ENCODE results near the gene SLC25A47. TPM values are rescaled to one million over a fixed set of nuclear protein-coding genes. Genes with fewer than 3 reads are reported as not detected.
A peak's percentile ranks its signal among the peaks of the same experiment; 100 is the strongest.

Gene SLC25A47
- total and polyA plus RNA-seq, 4 donors = 23.7 to 469 (median 291) TPM

DNA sequence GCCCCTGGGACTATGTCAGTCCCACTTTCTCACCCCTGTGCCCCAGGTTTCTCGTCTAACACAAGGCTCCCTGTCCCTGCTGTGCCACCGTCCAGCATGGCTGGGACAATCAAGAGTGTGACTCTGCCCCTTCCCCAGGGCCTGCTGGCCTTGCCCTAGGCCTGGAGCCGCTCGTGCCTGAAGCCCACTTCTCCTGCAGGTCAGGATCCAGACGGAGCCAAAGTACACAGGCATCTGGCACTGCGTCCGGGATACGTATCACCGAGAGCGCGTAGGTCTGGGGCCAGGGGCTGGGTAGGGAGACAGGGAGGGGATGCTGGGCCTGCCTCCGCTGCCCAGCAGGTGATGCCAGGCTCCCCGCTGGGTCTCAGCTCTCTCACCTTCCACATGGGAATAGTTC, 2.8 kb downstream of the SLC25A47 start:
- 43% methylated on average over 13 of the region's 13 CpGs for WGBS
- Histone ChIP-seq H3K27me3 (ENCODE audit: control insufficient read depth in 4 of 4, insufficient read depth in 4 of 4, low read length in 3 of 4) (no peaks in the 10 kb centered on the region), H3K36me3 (ENCODE audit: control insufficient read depth in 4 of 4, insufficient read depth in 3 of 4, low read depth in 1 of 4, low read length in 3 of 4) (peaks cover 10 to 21% (median 12%) of the 10 kb centered on the region in 4 donors), H3K4me3 (ENCODE audit: low read depth in 1 of 3, low read length in 3 of 3) (peak overlapping the region; percentile 52 to 87 (median 83)), H3K9me3 (ENCODE audit: control insufficient read depth in 4 of 4, low read length in 3 of 4) (no peaks in the 10 kb centered on the region), H3K27ac (ENCODE audit: low read depth in 1 of 2, low read length in 2 of 2) (peak overlapping the region; percentile 71 to 94), H3K4me1 (ENCODE audit: control insufficient read depth in 4 of 4, insufficient read depth in 4 of 4, low read length in 3 of 4) (peaks cover 19 to 55% (median 44%) of the 10 kb centered on the region in 4 donors), H3K9ac (ENCODE audit: low read depth in 1 of 2, low read length in 2 of 2) (peak overlapping the region; percentile 54 to 69)
- DNase-seq (ENCODE audit: low spot score) = no peak
- TF ChIP-seq HNF4A (conservative IDR thresholded peaks at IDR 0.05) (peak in 1 of 2 donors; percentile 52), FOXA1 (IDR thresholded peaks at IDR 0.05) (no peak), RAD21 (IDR thresholded peaks at IDR 0.05) (peak in 1 of 2 donors; percentile 31), YY1 (IDR thresholded peaks at IDR 0.05) (no peak), SP1 (IDR thresholded peaks at IDR 0.05) (peak; percentile 49), TAF1 (conservative IDR thresholded peaks at IDR 0.05) (no peak), EGR1 (IDR thresholded peaks at IDR 0.05; ENCODE audit: low read depth in 2 of 2) (no peak), NR2F2 (IDR thresholded peaks at IDR 0.05) (no peak), HNF4G (IDR thresholded peaks at IDR 0.05) (no peak), JUND (IDR thresholded peaks at IDR 0.05) (no peak), FOXA2 (IDR thresholded peaks at IDR 0.05) (peak; percentile 76), RXRA (IDR thresholded peaks at IDR 0.05) (peak; percentile 33 to 50), GABPA (IDR thresholded peaks at IDR 0.05 in 1 of 2, conservative IDR thresholded peaks at IDR 0.05 in 1 of 2) (no peak)
- TF ChIP-seq, protein P1, sequence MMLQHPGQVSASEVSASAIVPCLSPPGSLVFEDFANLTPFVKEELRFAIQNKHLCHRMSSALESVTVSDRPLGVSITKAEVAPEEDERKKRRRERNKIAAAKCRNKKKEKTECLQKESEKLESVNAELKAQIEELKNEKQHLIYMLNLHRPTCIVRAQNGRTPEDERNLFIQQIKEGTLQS (IDR thresholded peaks at IDR 0.05) = no peak
- TF ChIP-seq, protein P2, sequence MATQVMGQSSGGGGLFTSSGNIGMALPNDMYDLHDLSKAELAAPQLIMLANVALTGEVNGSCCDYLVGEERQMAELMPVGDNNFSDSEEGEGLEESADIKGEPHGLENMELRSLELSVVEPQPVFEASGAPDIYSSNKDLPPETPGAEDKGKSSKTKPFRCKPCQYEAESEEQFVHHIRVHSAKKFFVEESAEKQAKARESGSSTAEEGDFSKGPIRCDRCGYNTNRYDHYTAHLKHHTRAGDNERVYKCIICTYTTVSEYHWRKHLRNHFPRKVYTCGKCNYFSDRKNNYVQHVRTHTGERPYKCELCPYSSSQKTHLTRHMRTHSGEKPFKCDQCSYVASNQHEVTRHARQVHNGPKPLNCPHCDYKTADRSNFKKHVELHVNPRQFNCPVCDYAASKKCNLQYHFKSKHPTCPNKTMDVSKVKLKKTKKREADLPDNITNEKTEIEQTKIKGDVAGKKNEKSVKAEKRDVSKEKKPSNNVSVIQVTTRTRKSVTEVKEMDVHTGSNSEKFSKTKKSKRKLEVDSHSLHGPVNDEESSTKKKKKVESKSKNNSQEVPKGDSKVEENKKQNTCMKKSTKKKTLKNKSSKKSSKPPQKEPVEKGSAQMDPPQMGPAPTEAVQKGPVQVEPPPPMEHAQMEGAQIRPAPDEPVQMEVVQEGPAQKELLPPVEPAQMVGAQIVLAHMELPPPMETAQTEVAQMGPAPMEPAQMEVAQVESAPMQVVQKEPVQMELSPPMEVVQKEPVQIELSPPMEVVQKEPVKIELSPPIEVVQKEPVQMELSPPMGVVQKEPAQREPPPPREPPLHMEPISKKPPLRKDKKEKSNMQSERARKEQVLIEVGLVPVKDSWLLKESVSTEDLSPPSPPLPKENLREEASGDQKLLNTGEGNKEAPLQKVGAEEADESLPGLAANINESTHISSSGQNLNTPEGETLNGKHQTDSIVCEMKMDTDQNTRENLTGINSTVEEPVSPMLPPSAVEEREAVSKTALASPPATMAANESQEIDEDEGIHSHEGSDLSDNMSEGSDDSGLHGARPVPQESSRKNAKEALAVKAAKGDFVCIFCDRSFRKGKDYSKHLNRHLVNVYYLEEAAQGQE (IDR thresholded peaks at IDR 0.05) = no peak
- TF ChIP-seq, protein P3, sequence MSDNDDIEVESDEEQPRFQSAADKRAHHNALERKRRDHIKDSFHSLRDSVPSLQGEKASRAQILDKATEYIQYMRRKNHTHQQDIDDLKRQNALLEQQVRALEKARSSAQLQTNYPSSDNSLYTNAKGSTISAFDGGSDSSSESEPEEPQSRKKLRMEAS (IDR thresholded peaks at IDR 0.05) = no peak
- TF ChIP-seq, protein P4, sequence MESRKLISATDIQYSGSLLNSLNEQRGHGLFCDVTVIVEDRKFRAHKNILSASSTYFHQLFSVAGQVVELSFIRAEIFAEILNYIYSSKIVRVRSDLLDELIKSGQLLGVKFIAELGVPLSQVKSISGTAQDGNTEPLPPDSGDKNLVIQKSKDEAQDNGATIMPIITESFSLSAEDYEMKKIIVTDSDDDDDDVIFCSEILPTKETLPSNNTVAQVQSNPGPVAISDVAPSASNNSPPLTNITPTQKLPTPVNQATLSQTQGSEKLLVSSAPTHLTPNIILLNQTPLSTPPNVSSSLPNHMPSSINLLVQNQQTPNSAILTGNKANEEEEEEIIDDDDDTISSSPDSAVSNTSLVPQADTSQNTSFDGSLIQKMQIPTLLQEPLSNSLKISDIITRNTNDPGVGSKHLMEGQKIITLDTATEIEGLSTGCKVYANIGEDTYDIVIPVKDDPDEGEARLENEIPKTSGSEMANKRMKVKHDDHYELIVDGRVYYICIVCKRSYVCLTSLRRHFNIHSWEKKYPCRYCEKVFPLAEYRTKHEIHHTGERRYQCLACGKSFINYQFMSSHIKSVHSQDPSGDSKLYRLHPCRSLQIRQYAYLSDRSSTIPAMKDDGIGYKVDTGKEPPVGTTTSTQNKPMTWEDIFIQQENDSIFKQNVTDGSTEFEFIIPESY (IDR thresholded peaks at IDR 0.05) = no peak
- TF ChIP-seq, protein P5, sequence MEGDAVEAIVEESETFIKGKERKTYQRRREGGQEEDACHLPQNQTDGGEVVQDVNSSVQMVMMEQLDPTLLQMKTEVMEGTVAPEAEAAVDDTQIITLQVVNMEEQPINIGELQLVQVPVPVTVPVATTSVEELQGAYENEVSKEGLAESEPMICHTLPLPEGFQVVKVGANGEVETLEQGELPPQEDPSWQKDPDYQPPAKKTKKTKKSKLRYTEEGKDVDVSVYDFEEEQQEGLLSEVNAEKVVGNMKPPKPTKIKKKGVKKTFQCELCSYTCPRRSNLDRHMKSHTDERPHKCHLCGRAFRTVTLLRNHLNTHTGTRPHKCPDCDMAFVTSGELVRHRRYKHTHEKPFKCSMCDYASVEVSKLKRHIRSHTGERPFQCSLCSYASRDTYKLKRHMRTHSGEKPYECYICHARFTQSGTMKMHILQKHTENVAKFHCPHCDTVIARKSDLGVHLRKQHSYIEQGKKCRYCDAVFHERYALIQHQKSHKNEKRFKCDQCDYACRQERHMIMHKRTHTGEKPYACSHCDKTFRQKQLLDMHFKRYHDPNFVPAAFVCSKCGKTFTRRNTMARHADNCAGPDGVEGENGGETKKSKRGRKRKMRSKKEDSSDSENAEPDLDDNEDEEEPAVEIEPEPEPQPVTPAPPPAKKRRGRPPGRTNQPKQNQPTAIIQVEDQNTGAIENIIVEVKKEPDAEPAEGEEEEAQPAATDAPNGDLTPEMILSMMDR (IDR thresholded peaks at IDR 0.05; ENCODE audit: low read depth, low read length, missing input control) = no peak
